NCI-H1417 (cell line): Measurements from ENCODE around the gene CNTN3.

Experiments used
- DNase-seq, 3 experiments: peaks; one replicate each; lab custom pipeline; 2025; lab: John Stamatoyannopoulos, UW

CNTN3 gene

GRCh38 chr3:74611206-74611605 is 3.3 kb downstream of the CNTN3 start:
- no peak for DNase-seq

DNA sequence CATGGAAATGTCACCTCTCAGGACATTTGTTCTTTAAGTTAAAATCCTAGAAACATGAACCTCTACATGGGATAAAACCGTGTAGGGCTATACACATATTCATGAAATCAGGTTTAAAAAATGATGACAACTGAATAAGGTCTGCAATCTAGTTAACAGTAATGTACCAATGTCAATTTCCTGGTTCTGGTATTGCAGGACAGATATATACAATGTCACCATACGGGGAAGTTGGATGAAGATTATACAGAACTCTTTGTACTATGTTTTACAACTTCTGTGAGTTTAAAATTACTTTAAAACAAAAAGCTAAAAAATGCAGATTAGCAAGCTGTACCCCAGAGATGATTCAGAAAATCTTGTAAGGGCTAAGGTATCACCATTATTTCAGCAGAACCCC is 6.7 kb downstream of the CNTN3 start:
- no peak for DNase-seq

DNA sequence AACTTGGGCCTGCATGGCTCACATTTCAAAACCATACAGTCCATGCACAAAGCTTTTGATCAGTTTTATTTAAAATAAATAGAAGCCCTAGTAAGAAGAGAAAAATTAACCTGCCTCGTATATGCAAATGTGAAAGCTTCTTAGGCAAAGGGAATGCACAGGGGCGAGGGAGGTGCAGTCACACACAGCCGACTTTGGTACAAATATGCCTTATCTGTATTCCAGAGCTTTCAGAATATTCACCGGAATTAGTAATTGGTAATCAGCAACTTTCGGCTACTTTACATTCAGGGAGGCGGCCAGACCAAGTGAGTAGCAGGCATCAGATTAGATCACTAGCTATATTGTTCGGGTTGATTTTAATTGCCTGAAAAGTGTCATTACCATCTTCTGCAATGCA is 7.5 kb downstream of the CNTN3 start:
- no peak for DNase-seq

DNA sequence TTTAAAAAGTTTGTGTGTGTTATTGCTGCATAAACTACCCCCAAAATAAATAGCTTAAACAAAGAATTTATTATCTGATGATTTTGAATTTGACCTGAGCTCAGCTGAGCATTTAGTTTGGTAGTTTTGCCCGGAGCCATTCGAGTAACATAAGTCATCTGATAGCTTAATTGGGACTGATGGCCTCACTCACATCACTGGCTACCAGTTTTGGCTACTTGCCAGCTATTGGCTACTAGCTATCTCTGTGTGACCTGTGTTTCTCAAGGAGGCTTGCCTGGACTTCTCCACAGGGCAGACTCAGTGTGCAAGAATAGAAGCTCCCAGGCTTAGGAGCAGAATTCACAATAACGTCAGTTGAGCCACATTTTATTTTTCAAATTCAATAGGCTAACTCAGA is 9.0 kb downstream of the CNTN3 start:
- peak in 1 of 3 experiments; percentile 58 for DNase-seq

DNA sequence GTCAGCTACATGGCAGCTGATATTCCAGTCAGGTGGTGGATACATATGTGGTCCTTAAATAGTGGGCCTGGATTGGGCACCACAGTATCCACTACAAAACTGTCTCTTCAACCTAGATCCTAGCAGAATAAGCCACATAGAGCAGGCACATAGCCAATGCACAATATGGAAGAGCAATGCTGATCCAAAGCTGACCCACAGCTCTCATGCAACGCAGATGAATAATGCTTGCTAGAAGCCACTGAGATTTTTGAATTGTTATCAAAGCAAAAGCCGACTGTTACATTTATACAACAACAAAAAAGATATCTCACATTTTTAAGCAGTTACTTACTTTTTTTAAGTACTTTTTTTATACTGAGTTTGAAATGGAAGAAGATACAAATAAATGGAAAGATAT is 11.2 kb downstream of the CNTN3 start:
- no peak for DNase-seq

DNA sequence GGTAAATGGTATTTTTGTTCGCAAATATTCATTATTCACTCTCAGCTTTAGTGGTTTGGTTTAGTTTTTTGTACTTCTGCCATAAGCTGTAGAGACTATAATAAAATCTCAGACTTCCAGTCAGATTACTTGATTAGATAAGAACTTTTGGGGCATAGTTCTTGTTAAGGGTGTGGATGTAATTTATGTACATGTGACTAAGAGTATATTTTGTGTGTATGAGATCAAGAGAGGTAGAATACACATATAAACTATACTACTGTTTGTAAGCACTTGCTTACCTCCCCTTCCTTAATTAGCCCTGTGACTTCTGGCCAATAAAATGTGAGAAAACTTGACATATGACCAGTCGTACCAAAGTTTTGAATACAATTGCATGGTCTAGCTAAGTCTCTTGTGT is 12.0 kb downstream of the CNTN3 start:
- no peak for DNase-seq

DNA sequence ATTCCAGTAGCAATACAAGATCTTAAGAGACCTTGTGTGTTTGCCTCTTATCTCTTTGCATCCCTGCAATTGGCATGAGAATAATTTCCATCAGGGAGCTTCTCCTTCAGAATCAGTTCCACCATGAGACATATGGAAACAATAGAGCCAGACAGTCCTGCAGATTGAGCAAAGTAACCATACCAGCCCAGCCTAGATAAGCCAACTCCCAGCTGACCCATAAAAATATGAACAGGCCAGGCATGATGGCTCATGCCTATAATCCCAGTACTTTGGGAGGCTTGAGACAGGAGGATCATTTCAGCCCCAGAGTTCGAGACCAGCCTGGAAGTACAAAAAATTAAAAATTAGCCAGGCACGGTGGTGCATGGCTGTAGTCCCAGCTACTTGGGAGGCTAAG is 12.7 kb downstream of the CNTN3 start:
- no peak for DNase-seq

- no peak for DNase-seq
These were observed 14.9 kb downstream of the CNTN3 start for GRCh38 chr3:74599564-74599963.

DNA sequence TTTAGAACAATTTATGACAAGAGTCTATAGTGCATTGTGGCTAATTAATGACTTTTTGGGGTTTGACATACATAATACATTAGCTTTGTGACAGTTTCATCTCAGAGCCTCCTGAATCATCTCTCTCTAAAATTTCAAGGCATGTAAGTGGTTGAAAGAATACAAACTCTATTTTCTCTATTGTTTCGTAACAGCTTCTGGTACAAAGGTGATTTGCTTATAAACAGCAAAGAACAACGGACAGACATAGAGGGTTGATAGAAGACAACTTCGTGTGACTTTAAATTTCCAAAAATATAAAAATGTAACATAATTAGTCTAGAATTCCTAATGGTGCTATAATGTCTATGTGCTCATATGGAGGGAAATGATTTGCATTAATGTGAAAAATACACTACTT is 21.3 kb downstream of the CNTN3 start:
- DNase-seq: peak in 1 of 3 experiments; percentile 4

DNA sequence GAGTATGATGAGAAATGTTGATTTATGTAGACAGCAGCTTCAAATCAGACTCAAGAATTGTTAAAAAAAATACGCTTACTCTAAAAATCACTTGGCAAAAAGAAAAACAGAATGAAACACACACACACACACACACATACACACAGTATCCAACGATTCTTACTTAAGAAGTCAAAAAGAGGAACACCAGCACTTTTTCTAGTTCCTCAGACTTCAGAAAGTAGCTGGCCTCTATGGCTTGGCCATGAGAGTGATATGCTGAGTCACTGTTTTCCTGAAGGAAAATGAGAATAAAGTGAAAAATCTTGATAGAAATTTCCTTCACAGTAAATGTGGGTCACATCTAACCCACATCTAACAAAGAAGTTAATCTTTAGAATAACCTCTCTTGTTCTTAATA is 22.1 kb downstream of the CNTN3 start:
- no peak for DNase-seq

GRCh38 chr3:74591946-74592345 is 22.5 kb downstream of the CNTN3 start:
- DNase-seq: no peak

DNA sequence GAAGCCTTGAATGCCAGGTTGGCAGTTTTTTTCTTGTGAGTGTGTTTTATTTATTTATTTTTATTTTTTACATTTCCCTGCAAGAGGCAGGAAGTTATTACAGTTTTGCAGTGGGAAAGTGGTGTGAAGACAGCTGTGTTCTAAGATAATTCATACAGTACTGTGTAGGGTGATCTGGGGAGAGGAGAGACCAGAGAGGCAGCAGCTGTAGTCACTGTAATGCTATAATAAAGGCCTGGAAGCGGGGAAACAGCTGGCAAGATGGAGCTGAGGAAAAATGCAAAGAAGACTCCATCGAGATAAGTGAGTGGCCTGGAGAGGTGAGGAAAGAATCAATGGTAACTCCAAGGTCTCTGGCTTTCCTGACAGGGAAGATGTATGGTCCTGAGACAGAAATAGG is 23.1 kb downstream of the CNTN3 start:
- DNase-seq: no peak

GRCh38 chr3:74590620-74591262 is 23.7 kb downstream of the CNTN3 start:
- DNase-seq: no peak

GRCh38 chr3:74584782-74585181 is 29.7 kb downstream of the CNTN3 start:
- DNase-seq: no peak

DNA sequence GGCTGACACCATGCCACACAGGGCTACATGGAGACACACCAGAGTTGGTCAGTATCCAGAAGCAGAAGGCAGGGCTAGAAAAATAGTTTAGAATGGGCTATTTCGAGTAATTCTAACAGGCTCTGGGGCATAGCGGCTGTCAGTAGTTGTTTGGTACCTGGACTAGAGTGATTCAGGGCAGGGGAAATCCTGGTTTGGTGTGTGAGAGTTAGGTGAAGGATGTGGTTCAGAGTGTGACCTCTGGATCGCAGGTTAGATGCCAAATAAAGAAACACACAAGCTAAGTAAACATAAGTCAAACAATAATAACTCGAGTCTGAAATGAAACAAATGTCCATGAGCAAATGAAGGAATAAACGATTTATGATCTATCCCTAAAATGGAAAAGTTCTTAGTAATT is 31.5 kb downstream of the CNTN3 start:
- DNase-seq: no peak

DNA sequence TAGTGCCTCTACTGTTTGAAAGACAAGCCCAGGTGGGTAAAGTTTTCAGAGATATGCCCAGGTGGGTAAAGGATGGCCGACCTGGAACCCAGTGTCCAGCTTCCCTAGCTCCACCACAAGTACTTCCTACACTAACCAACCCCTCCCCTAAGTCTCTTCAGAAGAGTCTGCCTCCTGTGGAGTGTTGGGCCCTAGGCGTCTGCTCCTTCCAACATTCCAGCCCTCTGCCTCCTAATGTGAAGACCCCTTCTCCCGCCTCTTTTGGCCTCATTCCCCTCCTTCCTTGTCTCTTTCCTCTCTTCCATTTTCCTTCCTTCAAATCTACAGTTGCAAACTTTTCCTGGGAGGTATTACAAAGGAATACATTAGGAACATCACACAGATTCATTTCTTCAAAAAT is 38.6 kb downstream of the CNTN3 start:
- no peak for DNase-seq

DNA sequence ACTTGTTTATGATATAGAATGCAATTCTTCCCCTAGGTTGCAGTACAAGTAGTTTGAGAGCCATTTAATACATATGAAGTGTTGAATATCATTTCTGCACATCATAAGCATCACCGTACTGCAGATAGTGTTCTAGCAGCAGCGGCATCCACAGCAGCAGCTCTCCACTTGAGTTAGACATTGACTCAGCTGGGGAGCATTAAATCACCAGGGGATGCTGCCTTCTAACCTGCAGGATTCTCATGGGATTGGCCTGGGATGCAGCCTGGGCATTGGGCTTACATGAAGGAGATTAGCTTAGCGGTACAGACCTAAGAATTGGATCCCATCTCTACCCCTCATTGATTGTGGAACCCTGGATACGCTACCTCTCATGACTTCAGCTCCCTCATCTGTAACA is 43.3 kb downstream of the CNTN3 start:
- no peak for DNase-seq
